ENCODE data around the gene TMTC3. TPM values are rescaled to one million over a fixed set of nuclear protein-coding genes. Genes with fewer than 3 reads are reported as not detected.

Gene TMTC3
- total RNA-seq, 1 experiment from 2014 or later: 41.4 TPM

DNA sequence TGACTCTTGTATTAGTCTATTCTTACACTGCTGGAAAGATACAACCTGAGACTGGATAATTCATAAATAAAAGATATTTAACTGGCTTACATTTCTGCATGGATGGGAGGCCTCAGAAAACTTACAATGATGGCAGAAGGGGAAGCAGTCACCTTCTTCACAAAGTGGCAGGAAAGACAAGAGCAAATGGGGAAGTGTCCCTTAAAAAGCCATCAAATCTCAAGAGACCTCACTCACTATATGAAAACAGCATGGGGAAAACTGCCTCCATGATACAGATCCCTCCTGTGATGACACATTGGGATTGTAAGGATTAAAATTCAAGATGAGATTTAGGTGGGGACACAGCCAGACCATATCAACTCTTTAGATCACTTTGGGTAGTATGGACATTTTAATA lies 83.7 kb downstream of the TMTC3 start:
- no peak for DNase-seq (ENCODE audit: low spot score)

DNA sequence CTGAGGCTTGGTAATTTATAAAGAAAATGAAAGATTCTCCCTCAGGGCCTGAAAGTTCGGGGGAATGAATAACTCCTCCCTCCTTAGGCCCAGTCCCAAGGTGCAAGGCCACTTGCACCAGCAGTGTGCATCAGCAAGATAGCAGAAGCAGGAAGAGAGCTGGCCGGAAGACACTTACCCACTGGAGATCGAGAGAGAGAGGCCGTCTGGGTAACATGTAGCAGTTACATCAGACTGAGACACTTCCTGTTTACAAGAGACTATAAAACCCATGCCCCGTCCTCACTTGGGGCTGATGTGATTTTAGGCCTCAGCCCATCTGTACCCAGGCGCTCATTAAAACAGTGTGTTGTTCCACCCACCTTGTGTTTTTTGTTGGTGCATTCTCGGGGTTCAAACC lies 85.2 kb downstream of the TMTC3 start:
- DNase-seq (ENCODE audit: low spot score): no peak

GRCh38 chr12:88227871-88228270 lies 85.8 kb downstream of the TMTC3 start:
- no peak for DNase-seq (ENCODE audit: low spot score)

DNA sequence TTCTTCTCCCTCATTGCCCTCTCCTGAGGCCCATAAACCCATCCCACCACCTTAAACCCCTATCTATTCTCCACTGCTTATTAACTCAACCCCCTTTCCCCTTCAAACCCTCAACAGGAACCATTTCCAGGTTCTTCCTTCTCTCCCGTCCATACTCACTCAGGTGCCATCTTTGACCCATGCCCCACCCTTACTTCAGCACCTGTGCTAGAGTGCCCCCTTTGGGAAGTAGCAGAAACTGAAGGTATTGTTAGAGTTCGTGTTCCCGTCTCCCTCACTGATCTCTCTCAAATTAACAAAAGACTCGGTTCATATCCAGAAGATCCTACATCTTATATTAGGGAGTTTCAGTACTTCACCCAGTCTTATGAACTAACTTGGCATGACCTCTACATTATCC lies 86.6 kb downstream of the TMTC3 start:
- DNase-seq (ENCODE audit: low spot score): no peak

- no peak for DNase-seq (ENCODE audit: low spot score)
Measured at GRCh38 chr12:88230271-88230670, 88.2 kb downstream of the TMTC3 start.

GRCh38 chr12:88235183-88235833 lies 93.2 kb downstream of the TMTC3 start:
- no peak for DNase-seq (ENCODE audit: low spot score)

GRCh38 chr12:88237954-88238353 lies 95.8 kb downstream of the TMTC3 start:
- DNase-seq (ENCODE audit: low spot score): peak; percentile 65

- no peak for DNase-seq (ENCODE audit: low spot score)
Measured at GRCh38 chr12:88238406-88238805, 96.3 kb downstream of the TMTC3 start.

GRCh38 chr12:88241862-88242570 lies 99.9 kb downstream of the TMTC3 start:
- peak; percentile 94 for DNase-seq (ENCODE audit: low spot score)

GRCh38 chr12:88242571-88242925 lies 100.4 kb downstream of the TMTC3 start:
- peak; percentile 4 for DNase-seq (ENCODE audit: low spot score)

GRCh38 chr12:88242939-88243338 lies 100.8 kb downstream of the TMTC3 start:
- DNase-seq (ENCODE audit: low spot score): no peak

DNA sequence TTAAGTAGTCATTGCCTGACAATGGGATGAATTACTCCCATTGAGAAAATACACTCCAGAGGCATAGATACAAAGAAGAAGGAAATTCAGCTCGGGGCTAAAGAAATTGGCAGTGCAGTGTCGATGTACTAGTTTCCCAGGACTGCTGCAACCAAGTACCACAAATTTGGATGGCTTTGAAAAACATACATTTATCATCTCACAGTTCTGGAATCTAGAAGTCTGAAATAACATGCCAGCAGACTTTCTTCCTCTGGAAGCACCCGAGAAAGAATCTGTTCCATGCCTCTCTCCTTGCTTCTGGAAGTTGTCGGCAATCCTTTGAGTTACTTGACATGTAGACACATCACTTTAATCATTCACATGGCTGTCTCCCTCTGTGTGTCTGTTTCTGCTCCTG lies 101.9 kb downstream of the TMTC3 start:
- no peak for DNase-seq (ENCODE audit: low spot score)

DNA sequence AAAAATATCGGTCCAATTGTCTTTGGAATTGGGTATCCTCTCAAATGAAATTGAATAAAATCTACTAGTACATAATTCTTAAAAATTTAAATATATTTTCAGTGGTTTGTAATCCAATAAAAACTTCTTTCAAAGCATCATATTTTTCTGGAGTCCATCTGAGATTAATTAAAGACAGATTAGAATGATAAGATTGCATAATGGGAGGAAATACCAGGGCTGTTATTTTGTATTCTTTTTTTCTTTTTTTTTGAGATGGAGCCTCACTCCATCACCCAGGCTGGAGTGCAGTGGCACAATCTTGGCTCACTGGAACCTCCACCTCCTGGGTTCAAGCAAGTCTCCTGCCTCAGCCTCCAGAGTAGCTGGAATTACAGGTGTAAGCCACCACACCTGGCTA lies 103.8 kb downstream of the TMTC3 start:
- DNase-seq (ENCODE audit: low spot score): no peak

- peak; percentile 84 for DNase-seq (ENCODE audit: low spot score)
Measured at GRCh38 chr12:88247241-88247643, 105.1 kb downstream of the TMTC3 start.

- DNase-seq (ENCODE audit: low spot score): no peak
Measured at GRCh38 chr12:88248606-88249005, 106.5 kb downstream of the TMTC3 start.

Other genes starting within 250 kb of the TMTC3 start
- not detected in 2 replicates for gene C12orf50, start 112.9 kb upstream of the TMTC3 start, total RNA-seq (2014; rRNA removed; shearing (Covaris generic))
- 12.7 and 28.8 TPM in 2 replicates for gene CEP290, start 219 bp upstream of the TMTC3 start, total RNA-seq (2014; rRNA removed; shearing (Covaris generic))